ENCODE data around the gene PNLIPRP1.

PNLIPRP1 gene

GRCh38 chr10:116602648-116603400 is 12.1 kb downstream of the PNLIPRP1 start:
- no peak for FAIRE-seq

- no peak for FAIRE-seq
These were observed 15.3 kb downstream of the PNLIPRP1 start for GRCh38 chr10:116606061-116606483.

GRCh38 chr10:116607336-116607735 is 16.6 kb downstream of the PNLIPRP1 start:
- FAIRE-seq: no peak

- no peak for FAIRE-seq
These were observed 18.2 kb downstream of the PNLIPRP1 start for GRCh38 chr10:116608686-116609594.

GRCh38 chr10:116610443-116611152 is 19.8 kb downstream of the PNLIPRP1 start:
- no peak for FAIRE-seq

GRCh38 chr10:116611153-116611545 is 20.4 kb downstream of the PNLIPRP1 start:
- no peak for FAIRE-seq

- FAIRE-seq: no peak
These were observed 21.5 kb downstream of the PNLIPRP1 start for GRCh38 chr10:116612107-116612769.

- no peak for FAIRE-seq
These were observed 22.7 kb downstream of the PNLIPRP1 start for GRCh38 chr10:116613471-116613870.

- no peak for FAIRE-seq
These were observed 24.0 kb downstream of the PNLIPRP1 start for GRCh38 chr10:116614796-116615195.

GRCh38 chr10:116615199-116615776 is 24.5 kb downstream of the PNLIPRP1 start:
- FAIRE-seq: no peak

GRCh38 chr10:116620423-116621400 is 30.0 kb downstream of the PNLIPRP1 start, which contains the start of gene PNLIPRP2:
TSS of gene PNLIPRP2 (plus strand) at chr10:116620953.
- no peak for FAIRE-seq

- FAIRE-seq: no peak
These were observed 30.7 kb downstream of the PNLIPRP1 start for GRCh38 chr10:116621476-116621875.

GRCh38 chr10:116621934-116622655 is 31.3 kb downstream of the PNLIPRP1 start:
- FAIRE-seq: no peak

- no peak for FAIRE-seq
These were observed 35.1 kb downstream of the PNLIPRP1 start for GRCh38 chr10:116625845-116626244.

GRCh38 chr10:116626815-116627214 is 36.1 kb downstream of the PNLIPRP1 start:
- no peak for FAIRE-seq

GRCh38 chr10:116627386-116627933 is 36.7 kb downstream of the PNLIPRP1 start:
- FAIRE-seq: no peak

- no peak for FAIRE-seq
These were observed 38.6 kb downstream of the PNLIPRP1 start for GRCh38 chr10:116629340-116629739.

- no peak for FAIRE-seq
These were observed 39.3 kb downstream of the PNLIPRP1 start for GRCh38 chr10:116630020-116630419.

- FAIRE-seq: no peak
These were observed 41.1 kb downstream of the PNLIPRP1 start for GRCh38 chr10:116631871-116632295.

All from G401.6 (cell line).